GM23338 (cell line): ENCODE results near the gene FCRL3.

Experiments used
- CREB1 ChIP-seq: fragments of 250-450 bp; sonication (Bioruptor Pico); IDR thresholded peaks from 2 replicates; pipeline ENCODE4 v1.5.0; 2020; ENCODE audit warnings: low read depth, mild to moderate bottlenecking, moderate library complexity
- EZH2 ChIP-seq: fragments of 200-600 bp; sonication (generic); IDR thresholded peaks from one replicate; pipeline ENCODE4 v1.8.0; 2017; ENCODE audit warnings: antibody characterized with exemption, mild to moderate bottlenecking, low read depth; ENCODE audit not compliant: unreplicated experiment
- EZH2phosphoT487 ChIP-seq: fragments of 200-600 bp; sonication (generic); IDR thresholded peaks from one replicate; pipeline ENCODE4 v1.8.1; 2018; ENCODE audit warnings: antibody characterized with exemption; ENCODE audit not compliant: unreplicated experiment
- JUNB ChIP-seq: IDR thresholded peaks from one replicate; pipeline ENCODE4 v1.6.1; 2016; ENCODE audit warnings: antibody characterized with exemption; ENCODE audit not compliant: unreplicated experiment
- POLR2AphosphoS5 ChIP-seq: IDR thresholded peaks from 2 replicates; pipeline ENCODE4 v1.6.1; 2016; ENCODE audit warnings: antibody characterized with exemption, low read depth
- REST ChIP-seq: IDR thresholded peaks from one replicate; pipeline ENCODE4 v1.6.1; 2018; ENCODE audit warnings: antibody characterized with exemption; ENCODE audit not compliant: unreplicated experiment
- STAT1 ChIP-seq: IDR thresholded peaks from one replicate; pipeline ENCODE4 v1.6.1; 2016; ENCODE audit warnings: antibody characterized with exemption; ENCODE audit not compliant: unreplicated experiment
- ZNF331 ChIP-seq: fragments of 250-450 bp; sonication (Bioruptor Pico); IDR thresholded peaks from 2 replicates; pipeline ENCODE4 v1.5.0; 2020; ENCODE audit warnings: low read depth, mild to moderate bottlenecking, moderate library complexity
- TF ChIP-seq, protein P1 (sequence below), 2 experiments: fragments of 200-600 bp in 1 of 2; sonication (generic) in 1 of 2; conservative IDR thresholded peaks; 2 replicates each; pipeline versions ENCODE4 v1.5.1 to v1.6.1; 2016 to 2017; ENCODE audit warnings: antibody characterized with exemption in 2 of 2, low read depth in 2 of 2, mild to moderate bottlenecking in 2 of 2, moderate library complexity in 1 of 2
- TF ChIP-seq, protein P2 (sequence below): fragments of 250-450 bp; sonication (Bioruptor Pico); IDR thresholded peaks from 2 replicates; pipeline ENCODE4 v1.5.0; 2020; ENCODE audit warnings: mild to moderate bottlenecking, moderate library complexity

- TF ChIP-seq, protein P1, sequence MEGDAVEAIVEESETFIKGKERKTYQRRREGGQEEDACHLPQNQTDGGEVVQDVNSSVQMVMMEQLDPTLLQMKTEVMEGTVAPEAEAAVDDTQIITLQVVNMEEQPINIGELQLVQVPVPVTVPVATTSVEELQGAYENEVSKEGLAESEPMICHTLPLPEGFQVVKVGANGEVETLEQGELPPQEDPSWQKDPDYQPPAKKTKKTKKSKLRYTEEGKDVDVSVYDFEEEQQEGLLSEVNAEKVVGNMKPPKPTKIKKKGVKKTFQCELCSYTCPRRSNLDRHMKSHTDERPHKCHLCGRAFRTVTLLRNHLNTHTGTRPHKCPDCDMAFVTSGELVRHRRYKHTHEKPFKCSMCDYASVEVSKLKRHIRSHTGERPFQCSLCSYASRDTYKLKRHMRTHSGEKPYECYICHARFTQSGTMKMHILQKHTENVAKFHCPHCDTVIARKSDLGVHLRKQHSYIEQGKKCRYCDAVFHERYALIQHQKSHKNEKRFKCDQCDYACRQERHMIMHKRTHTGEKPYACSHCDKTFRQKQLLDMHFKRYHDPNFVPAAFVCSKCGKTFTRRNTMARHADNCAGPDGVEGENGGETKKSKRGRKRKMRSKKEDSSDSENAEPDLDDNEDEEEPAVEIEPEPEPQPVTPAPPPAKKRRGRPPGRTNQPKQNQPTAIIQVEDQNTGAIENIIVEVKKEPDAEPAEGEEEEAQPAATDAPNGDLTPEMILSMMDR (conservative IDR thresholded peaks at IDR 0.05; ENCODE audit: low read depth in 2 of 2): no peak
- TF ChIP-seq POLR2AphosphoS5: no peak
- no peak for TF ChIP-seq EZH2phosphoT487
- TF ChIP-seq CREB1 (CRISPR knock-in tag): no peak
- TF ChIP-seq STAT1: no peak
- TF ChIP-seq EZH2: no peak
- no peak for TF ChIP-seq REST
- no peak for TF ChIP-seq JUNB
- TF ChIP-seq, protein P2, sequence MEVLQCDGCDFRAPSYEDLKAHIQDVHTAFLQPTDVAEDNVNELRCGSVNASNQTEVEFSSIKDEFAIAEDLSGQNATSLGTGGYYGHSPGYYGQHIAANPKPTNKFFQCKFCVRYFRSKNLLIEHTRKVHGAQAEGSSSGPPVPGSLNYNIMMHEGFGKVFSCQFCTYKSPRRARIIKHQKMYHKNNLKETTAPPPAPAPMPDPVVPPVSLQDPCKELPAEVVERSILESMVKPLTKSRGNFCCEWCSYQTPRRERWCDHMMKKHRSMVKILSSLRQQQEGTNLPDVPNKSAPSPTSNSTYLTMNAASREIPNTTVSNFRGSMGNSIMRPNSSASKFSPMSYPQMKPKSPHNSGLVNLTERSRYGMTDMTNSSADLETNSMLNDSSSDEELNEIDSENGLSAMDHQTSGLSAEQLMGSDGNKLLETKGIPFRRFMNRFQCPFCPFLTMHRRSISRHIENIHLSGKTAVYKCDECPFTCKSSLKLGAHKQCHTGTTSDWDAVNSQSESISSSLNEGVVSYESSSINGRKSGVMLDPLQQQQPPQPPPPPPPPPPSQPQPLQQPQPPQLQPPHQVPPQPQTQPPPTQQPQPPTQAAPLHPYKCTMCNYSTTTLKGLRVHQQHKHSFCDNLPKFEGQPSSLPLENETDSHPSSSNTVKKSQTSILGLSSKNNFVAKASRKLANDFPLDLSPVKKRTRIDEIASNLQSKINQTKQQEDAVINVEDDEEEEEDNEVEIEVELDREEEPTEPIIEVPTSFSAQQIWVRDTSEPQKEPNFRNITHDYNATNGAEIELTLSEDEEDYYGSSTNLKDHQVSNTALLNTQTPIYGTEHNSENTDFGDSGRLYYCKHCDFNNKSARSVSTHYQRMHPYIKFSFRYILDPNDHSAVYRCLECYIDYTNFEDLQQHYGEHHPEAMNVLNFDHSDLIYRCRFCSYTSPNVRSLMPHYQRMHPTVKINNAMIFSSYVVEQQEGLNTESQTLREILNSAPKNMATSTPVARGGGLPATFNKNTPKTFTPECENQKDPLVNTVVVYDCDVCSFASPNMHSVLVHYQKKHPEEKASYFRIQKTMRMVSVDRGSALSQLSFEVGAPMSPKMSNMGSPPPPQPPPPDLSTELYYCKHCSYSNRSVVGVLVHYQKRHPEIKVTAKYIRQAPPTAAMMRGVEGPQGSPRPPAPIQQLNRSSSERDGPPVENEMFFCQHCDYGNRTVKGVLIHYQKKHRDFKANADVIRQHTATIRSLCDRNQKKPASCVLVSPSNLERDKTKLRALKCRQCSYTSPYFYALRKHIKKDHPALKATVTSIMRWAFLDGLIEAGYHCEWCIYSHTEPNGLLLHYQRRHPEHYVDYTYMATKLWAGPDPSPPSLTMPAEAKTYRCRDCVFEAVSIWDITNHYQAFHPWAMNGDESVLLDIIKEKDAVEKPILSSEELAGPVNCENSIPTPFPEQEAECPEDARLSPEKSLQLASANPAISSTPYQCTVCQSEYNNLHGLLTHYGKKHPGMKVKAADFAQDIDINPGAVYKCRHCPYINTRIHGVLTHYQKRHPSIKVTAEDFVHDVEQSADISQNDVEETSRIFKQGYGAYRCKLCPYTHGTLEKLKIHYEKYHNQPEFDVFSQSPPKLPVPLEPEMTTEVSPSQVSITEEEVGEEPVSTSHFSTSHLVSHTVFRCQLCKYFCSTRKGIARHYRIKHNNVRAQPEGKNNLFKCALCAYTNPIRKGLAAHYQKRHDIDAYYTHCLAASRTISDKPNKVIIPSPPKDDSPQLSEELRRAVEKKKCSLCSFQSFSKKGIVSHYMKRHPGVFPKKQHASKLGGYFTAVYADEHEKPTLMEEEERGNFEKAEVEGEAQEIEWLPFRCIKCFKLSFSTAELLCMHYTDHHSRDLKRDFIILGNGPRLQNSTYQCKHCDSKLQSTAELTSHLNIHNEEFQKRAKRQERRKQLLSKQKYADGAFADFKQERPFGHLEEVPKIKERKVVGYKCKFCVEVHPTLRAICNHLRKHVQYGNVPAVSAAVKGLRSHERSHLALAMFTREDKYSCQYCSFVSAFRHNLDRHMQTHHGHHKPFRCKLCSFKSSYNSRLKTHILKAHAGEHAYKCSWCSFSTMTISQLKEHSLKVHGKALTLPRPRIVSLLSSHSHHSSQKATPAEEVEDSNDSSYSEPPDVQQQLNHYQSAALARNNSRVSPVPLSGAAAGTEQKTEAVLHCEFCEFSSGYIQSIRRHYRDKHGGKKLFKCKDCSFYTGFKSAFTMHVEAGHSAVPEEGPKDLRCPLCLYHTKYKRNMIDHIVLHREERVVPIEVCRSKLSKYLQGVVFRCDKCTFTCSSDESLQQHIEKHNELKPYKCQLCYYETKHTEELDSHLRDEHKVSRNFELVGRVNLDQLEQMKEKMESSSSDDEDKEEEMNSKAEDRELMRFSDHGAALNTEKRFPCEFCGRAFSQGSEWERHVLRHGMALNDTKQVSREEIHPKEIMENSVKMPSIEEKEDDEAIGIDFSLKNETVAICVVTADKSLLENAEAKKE: no peak
- TF ChIP-seq ZNF331 (CRISPR knock-in tag): no peak
These were observed 42.0 kb downstream of the FCRL3 start for GRCh38 chr1:157658571-157658970.
